Measurements from ENCODE around the gene KCNE3.

- TF ChIP-seq CTCF (IDR thresholded peaks at IDR 0.05): no peak
- TF ChIP-seq EP300 (IDR thresholded peaks at IDR 0.05): no peak
Measured at GRCh38 chr11:74504100-74504691, 36.8 kb upstream of the KCNE3 start.

All from gastroesophageal sphincter (tissue), 3 donors.